RPMI8226 (cell line): Measurements from ENCODE around the gene CCDC14.
"Not testable (repeated sequence)": the region's sequence is repeated elsewhere in the genome, so short reads cannot be mapped to it uniquely, and the experiment has no call there.

ENCODE experiments used
- DNase-seq: peaks from one replicate; pipeline ENCODE4 v3.0.0-alpha.2; 2015

The CCDC14 gene, protein sequence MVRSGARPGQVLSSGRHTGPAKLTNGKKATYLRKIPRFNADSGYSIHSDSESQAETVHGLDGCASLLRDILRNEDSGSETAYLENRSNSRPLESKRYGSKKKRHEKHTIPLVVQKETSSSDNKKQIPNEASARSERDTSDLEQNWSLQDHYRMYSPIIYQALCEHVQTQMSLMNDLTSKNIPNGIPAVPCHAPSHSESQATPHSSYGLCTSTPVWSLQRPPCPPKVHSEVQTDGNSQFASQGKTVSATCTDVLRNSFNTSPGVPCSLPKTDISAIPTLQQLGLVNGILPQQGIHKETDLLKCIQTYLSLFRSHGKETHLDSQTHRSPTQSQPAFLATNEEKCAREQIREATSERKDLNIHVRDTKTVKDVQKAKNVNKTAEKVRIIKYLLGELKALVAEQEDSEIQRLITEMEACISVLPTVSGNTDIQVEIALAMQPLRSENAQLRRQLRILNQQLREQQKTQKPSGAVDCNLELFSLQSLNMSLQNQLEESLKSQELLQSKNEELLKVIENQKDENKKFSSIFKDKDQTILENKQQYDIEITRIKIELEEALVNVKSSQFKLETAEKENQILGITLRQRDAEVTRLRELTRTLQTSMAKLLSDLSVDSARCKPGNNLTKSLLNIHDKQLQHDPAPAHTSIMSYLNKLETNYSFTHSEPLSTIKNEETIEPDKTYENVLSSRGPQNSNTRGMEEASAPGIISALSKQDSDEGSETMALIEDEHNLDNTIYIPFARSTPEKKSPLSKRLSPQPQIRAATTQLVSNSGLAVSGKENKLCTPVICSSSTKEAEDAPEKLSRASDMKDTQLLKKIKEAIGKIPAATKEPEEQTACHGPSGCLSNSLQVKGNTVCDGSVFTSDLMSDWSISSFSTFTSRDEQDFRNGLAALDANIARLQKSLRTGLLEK

DNA sequence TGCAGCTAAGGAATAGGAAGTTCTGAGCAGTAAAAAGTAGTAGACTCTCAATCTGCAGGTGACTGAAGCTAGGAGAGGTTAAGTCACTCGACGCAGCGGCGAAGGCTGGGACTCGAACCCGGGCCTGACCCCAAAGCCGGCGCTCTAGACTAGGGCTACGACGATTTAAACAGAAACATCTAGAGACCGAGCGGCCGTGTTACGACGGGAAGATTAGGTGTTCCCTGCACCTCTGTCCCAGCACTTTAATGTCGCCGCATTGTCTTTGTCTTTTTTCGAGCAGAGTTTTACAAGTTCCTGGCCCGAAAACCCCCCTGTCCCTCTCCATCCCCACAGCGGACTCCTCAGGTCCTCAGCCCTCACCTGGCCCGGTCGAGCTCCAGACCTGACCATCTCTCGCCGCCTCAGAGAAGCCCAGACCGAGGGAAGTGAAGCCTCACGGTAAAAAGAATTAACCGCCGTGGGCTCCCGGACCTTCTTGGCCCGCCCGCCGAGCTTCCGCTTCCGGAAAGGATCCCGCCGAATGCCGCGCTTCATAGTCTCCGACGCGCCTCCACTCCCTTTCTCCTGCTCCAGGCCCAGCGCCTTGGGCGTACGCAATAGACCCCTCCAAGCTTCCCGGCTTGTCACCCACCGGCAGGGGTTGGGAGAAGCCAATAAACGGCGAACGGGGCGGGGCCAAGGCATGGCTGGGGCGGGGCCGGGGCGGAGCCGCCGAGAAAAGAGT is at the start of gene CCDC14:
CCDC14 (minus strand) TSS at position 449 of the 727 bp plus-strand sequence; CDS start at position 393, 56 bp downstream.
- DNase-seq: peak; percentile 87

DNA sequence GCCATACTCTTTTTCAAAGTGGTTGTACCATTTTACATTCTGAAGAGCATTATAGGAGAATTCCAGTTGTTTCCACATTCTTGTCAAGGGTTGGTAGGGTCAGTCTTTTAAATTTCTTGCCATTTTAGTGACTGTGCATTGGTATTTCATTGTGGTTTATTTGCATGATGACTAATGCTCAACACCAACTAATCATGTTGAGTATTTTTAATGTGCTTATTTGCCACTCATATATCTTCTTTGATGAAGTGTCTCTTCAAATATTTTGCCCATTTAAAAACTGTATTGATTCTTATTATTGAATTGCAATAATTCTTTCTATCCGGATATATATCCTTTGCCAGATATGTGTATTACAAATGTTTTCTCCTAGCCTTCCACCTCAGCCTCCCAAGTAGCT is 47.3 kb upstream of the CCDC14 start:
- not testable (repeated sequence) for DNase-seq

DNA sequence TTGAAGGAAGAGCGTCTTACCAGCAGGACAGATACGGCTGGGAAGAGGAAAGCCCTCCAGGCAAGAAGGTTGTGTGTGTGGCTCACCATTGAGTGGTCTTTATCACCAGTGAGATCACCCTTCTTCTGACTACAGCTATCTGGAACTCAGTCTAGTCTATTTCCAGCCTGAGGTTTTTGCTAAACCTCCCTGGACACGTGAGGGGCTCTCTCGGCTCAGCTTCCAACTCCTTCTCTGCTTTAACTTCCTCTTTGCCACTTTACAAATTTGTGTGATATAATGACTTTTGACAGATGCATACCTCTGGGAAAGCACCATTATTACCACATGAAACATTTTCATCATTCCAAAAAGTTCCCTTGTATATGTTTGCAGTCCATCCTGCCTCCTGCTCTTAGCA is 46.2 kb upstream of the CCDC14 start:
- DNase-seq: no peak

DNA sequence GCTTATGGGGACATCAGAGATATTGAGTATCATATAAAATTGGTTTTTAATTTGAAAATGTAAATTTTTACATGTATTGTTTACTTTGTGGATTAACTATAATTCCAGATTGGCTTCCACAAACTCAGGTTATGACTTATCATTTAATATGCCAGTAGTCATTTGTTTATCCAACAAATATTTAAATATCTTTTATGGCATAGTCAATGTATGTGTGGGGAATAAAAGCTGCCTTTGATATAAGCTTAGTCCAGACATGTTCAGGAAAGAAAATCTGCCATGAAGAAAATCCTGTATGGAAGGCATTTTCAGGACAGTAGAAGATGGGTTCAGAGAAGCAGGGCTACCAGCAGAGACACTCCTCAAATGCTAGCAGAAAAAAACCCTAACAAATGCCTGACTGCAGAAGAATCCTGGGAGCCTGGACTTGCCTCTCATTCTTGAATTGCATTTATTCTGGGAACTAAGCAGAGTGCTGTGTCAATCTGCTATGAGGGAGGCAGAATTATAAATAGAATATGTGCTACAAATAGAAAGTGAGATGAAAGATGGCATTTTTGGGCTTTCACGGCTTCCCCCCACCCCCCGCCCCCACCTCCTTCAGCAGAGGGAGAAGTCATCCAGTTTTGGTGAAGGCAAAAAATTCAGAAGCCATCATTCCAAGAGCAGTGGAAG is 41.5 kb upstream of the CCDC14 start:
- not testable (repeated sequence) for DNase-seq

DNA sequence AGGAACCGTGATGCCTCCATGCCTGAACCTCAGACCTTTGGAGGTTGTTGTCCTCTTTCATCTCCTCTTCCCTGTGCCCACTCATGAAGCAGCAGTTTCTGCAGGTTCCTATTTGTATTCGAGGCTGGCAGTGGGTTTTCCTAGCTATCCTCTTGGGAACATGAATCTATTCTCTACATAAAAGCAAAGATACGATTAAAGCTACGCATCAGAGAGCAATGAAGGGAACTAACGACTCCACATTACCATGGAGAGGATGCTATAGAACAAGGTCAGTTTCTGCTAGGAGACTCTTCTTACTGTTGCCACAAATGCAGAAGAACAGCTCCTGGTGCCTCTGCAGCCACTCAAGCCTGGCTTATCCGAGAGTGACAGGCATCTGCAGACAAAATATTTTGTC is 40.3 kb upstream of the CCDC14 start:
- DNase-seq: not testable (repeated sequence)

DNA sequence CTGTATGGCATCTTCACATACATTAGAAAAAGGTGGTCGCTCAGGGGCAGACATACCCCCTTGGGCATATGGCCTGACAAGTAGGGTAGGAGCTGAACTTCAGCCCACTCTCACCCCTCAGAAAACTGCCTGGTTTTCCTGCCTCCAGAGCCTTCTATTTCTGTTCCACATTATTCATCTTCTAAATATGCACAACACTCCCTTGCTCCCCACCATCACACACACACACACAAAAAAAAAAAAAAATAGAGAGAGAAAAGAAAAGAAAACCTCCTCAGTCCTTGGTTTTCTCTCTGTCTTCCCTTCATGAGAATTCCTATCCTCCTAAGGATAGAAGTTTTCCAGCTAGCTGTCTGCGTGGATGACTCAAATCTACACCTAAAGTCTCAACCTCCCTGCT is 36.5 kb upstream of the CCDC14 start:
- DNase-seq: no peak

DNA sequence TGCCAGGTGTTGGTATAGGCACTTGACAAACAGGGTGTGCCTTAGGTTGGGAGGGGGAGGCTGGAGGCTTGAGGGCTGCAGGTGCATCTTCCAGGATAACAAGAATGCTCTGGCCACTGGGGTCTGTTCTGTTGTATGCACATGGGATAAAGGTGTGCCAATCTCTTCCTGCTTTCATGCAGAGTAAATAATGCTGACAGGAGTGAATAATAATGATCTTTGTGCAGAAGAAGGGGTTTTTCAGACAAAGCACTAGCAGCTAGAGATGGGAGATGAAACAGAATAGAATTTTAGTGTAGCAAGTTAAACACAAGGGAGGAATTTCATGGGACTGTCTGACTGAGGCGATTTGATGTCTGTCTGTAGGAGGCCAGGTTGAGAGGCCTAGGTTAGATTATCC is 32.8 kb upstream of the CCDC14 start:
- no peak for DNase-seq

DNA sequence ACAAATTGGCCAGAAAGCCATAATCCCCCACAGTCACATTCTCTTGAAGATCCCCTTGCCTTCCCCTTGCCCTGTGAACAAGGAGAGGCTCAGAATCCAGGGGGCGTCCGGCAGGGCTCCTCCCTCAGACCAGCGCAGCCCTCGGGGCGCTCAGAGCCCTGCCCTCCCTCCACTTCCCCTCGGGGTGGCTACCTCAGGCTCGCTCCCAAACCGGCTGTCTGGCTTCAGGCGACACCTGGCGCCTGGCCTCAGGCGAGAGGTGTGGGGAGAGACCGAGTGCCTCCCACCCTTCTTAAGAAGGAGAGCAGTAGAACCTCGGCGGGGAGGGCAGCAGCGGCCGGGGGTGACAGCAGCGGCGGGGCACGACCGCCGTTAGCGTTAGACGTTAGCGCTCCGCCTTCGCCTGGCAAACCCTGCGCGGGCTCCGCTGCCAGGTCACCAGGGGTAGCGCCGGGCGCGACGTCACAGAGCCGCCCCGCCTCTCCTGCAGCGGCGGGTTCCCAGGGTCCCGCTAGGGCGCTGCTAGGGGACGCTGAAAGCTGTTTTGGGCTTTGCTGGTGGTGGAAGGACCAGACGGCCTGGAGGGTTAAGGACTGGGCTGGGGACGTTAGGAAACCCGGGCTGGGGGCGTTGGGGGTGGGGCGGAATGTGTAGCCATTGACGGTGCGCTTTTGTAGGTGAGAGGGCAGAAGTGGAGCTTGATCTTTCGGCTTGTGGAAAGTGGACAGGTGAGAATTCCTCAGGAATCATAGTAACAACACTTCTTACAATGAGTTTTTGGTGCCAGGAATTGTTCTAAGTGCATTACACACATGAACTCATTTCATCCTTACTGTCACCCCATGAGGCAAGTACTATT is 30.9 kb upstream of the CCDC14 start, which contains the start of gene ROPN1:
ROPN1 (minus strand) TSS at position 395 of the 859 bp plus-strand sequence. CDS start 11,643 bp downstream, outside the sequence.
- not testable (repeated sequence) for DNase-seq

DNA sequence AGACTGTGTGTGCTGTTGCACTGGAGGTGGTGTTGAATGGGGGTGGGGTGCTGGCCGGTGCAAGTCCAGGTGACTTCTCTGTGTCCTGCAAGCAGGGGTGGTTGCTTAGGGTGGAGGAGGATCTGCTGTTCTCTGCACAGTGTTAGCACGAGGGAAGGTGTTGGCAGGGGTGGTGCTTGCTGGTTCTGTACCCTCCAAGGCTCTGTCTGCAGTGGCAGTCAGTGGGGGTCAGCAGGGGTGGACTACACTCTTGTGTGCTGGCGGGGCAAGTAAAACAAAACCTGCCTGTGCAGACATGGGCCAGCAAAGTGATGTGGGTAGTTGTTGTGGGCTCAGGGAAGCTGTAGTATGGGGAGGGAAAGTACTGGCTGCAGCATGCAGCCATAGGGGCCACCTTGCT is 25.4 kb upstream of the CCDC14 start:
- no peak for DNase-seq

DNA sequence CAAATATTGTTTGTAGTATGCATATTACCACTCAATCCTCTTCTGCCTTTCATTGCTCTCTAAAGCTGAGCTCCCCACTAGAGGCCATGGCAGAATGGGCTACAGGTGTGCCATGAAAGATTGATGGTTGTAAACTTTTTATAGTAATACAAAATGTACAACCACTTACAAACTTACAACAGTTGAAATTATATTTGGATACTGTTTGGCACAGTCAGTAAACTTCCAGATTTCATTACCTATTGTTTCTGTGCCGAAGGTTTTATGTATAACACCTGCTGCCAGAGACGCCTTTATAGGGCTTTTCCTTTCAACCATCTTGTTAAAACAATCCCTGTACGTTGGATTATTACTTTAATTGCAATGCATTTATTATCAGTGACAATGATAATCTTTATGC is 23.9 kb upstream of the CCDC14 start:
- DNase-seq: no peak

DNA sequence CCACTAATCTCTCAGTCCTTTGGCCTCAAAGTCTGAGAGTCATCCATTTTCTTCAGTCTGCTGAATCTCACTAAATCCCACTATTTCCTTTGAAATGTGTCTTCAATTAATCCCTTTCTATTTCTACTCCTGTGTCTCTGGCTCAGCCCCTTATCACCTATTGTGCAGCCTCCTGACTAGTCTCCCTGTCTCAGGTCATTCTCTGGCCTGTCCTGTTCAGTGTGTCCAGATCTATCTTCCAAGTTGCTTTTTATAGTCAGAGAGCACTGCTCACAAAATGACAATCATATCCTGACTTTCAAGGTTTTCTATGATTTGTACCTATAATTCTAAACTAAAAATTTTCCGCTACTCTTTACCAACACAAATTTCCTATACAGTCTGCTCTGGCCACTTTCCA is 23.3 kb upstream of the CCDC14 start:
- DNase-seq: no peak

DNA sequence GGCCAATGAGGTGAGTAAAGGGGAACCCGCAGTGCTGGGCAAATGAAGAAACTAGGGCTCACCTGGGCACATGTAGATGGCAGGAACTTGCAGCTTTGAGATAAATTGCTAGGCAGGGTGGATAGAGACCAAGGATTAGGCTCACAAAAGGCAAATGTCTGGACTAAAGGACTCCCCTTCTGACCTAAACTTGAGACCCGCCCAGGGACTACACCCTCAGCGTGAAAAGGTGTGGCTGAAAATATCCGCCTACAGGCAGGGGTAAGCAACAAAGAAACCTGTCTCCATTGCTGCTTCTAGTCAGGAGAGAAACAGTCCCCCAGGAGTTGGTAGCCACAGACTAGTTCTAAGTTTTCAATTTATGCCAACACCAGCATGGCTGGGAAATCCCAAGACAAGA is 20.3 kb upstream of the CCDC14 start:
- DNase-seq: not testable (repeated sequence)

DNA sequence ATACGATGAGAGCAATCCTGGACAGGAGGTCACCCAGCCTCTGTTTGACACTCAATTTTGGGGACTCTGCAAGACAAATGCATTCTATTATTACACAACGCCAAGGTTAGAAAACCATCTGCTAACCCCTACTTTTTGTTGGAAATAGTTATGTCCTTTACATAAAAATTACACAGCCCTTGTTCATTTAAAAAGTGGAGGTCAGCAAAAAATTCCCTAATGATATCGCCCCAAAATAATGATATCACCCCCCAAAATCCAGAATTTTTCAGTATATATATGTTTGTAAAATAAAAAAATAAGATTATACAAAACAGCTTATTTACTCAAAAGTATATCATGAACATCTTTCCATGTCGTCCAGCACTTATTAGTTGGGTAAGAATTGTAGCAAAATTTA is 19.5 kb upstream of the CCDC14 start:
- no peak for DNase-seq

DNA sequence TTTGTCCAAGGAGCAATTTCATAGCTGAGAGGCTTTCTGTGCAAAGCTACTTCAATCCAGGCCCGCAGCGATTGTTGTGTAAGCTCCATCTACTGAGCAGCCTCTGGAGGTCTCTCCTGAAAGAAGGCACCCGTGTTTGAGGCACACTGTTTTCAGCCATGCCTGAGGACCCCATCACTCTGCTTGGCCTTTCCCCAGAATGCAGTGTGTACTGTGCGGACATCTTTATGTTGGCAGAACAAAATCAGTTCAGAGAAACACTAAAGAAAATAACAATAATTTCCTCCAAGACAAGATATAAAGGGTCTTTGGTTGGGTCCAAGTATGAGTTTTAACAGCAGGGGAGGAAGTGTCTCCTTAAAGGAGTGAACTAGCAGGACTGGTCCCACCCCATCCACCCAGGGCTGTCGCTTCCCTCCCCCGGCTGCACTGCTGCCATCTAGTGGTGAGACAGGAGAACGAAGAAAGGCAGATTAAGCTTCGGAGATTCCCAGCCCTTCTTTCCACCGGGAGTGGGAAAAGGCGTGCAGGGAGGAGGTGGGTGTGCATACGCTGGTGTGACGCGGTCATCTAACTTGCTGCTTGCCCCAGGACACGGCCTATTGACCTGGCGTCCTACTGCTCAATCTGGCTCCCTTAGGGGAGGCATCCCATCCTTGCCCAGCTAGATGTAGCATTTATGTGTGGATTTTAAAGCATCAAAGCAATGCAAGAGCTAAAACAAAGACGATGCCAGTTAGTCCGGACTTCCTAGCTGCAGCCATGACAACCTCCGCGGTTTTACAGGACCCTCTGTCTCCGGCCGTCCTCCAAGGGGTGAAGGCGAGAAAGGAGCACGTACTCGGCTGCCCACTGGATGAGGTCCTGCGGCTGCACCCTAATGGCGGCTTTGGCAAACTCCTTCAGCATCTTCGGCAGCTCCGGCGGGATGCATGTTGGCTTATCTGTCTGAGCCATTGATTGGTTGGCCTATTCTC is 18.8 kb upstream of the CCDC14 start:
- not testable (repeated sequence) for DNase-seq

DNA sequence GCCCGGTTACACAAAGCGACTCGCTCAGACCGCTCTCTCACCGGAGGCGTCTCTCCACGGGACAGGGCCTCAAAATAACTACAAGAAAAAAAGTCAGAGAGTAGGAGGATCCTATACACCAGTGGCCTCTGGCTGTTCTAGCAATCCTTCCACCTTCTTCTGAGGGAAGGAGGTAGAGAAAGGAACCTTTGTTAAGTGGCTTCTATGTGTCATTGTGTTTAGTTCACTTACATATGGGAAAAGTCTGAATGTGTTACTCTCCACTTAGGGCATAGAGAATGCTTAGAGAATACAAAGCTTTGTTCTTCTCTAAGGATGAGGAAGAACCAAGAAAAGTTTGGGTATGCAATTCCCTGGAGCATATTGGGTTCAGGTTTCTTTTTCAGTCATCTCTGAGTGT is 15.9 kb upstream of the CCDC14 start:
- not testable (repeated sequence) for DNase-seq

DNA sequence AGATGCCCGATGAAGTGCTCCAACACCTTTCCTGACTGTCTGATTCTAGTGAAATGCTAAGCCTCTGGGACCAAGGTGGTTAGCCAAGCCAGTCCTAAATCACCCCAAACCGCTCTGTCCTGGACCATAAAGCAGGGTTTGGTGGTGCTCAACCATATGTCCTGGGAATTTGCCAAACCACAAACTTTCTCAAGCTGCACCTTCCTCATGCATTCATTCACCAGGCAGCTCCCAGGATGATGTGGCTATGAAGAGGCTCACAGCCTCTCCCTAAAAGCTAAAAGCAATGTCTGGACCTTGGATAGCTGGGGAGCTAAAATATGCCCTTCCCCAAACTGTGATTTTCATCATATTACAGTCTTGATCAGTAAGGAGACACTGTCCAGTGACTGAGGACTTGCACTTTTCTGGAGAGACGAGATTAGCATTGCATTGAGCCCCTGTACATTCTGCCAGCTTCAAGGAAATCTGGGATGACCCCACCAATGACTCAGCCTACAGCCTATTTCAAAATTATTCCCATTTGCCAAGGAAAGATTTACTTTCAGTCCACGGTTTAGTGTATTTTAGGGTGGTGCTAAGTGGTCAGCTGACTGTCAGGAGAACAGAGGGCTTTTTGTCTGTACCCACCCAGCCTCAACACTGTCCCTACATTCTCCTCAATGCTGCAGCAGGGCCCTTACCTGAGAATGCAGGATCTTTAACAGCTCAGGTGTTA is 15.3 kb upstream of the CCDC14 start:
- not testable (repeated sequence) for DNase-seq

DNA sequence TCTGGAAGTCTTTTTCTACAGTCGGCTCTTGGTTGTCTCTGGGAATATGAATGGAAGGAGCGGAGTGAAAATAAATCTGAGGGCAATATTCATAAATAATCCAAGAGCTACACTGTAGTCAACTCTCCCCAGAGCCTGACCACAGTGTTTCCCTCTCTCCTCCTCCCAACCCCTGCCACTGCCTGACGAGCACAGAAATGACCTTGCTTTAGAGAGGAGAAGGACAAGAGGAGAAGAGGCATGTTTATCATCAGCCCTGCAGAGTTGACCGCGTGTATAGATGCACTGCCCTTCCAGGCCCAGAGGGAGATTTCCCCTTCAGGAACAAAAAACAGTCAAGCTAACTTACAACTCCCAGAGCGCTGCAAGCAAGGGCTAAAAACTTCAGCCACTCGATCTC is 14.0 kb upstream of the CCDC14 start:
- DNase-seq: not testable (repeated sequence)

DNA sequence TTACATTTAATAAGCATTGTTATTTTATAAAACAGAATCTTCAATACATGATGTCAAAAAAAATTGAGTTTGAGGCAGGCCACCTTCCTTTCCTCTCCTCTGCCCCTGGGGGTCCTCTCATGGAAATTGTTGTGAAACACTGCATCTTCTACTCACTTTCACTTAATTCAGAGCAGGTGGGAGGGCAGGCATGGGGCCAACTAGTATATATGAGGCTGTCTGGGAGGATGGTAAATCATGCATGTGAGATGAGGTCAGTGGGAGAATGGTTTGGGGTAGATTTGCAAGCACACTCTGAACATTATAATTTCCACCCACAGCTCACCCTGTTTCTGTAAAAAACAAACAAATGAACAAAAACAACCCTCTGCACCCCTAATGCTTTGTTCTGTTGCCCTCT is 10.4 kb upstream of the CCDC14 start:
- DNase-seq: no peak

DNA sequence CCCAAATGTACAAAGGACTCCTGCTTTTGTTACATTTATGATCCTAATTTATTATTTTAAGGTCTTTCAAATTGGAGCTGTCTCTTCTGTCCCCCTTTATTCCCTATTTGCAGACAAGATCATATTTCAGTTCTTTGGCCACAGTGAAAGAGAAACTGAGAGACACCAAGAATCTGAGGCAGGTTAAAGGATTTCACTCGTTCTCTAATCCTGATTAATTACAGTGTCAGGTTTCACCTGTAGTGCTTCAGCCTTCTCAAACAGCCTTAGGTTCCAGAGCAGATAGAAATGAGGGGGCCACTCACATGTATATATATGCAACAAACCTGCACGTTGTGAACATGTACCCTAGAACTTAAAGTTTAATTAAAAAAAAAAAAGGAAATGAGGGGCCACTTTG is 6.2 kb upstream of the CCDC14 start:
- DNase-seq: not testable (repeated sequence)
